Activated CD8-positive, alpha-beta T cell treated with anti-CD3 and anti-CD28 coated beads for 36 hours (primary cell): ENCODE measurements around the gene DCTN2. TPM values are rescaled to one million over a fixed set of nuclear protein-coding genes. Genes with fewer than 3 reads are reported as not detected.

Experiments
- ATAC-seq: fragments of 200-7000 bp; cut with Tn5 transposase; one replicate; pipeline ENCODE4 v1.10.0; 2021; ENCODE audit warnings: mild to moderate bottlenecking, moderate library complexity
- CTCF ChIA-PET: fragments of 350-600 bp; sonication (Branson Sonifier 250); formaldehyde crosslinking; loops from one replicate; lab custom pipeline; 2021; ENCODE audit warnings: antibody characterized with exemption; lab: Charles Lee
- POLR2A ChIA-PET: fragments of 350-600 bp; sonication (Branson Sonifier 250); formaldehyde crosslinking; loops from one replicate; lab custom pipeline; 2021; ENCODE audit warnings: antibody characterized with exemption; lab: Charles Lee
- DNase-seq: peaks from one replicate; pipeline ENCODE4 v3.0.0-alpha.2; 2020
- H3K27ac Mint-ChIP-seq: one replicate; pipeline ENCODE4 v1.8.0; 2021; ENCODE audit warnings: mild to moderate bottlenecking, mixed read lengths
- H3K27me3 Mint-ChIP-seq: one replicate; pipeline ENCODE4 v1.8.0; 2021; ENCODE audit warnings: mixed read lengths
- H3K36me3 Mint-ChIP-seq: one replicate; pipeline ENCODE4 v1.8.0; 2021; ENCODE audit warnings: low read depth, mixed read lengths
- H3K4me1 Mint-ChIP-seq: one replicate; pipeline ENCODE4 v1.8.0; 2021; ENCODE audit warnings: low read depth, mixed read lengths
- H3K4me3 Mint-ChIP-seq: one replicate; pipeline ENCODE4 v1.8.0; 2021; ENCODE audit warnings: mild to moderate bottlenecking, moderate library complexity, mixed read lengths
- H3K9me3 Mint-ChIP-seq: one replicate; pipeline ENCODE4 v1.8.0; 2021; ENCODE audit warnings: mixed read lengths
- intact Hi-C: fragments of 100-400 bp; cut with micrococcal nuclease; formaldehyde crosslinking; loops from one replicate; pipeline ENCODE4 v1.10.0; 2022
- total RNA-seq, 2 experiments: library from RNA; stranded (reverse); gene quantifications; one replicate each; pipeline ENCODE4 v1.2.3, GENCODE V29; 2021
- TF ChIP-seq, protein P1 (sequence below): fragments of 200-600 bp; IDR thresholded peaks from one replicate; pipeline ENCODE4 v1.8.0; 2022; ENCODE audit warnings: antibody characterized with exemption, mild to moderate bottlenecking

Gene DCTN2
- total RNA-seq, 2 experiments from 2014 or later: 66.2 to 68.6 TPM

DNA sequence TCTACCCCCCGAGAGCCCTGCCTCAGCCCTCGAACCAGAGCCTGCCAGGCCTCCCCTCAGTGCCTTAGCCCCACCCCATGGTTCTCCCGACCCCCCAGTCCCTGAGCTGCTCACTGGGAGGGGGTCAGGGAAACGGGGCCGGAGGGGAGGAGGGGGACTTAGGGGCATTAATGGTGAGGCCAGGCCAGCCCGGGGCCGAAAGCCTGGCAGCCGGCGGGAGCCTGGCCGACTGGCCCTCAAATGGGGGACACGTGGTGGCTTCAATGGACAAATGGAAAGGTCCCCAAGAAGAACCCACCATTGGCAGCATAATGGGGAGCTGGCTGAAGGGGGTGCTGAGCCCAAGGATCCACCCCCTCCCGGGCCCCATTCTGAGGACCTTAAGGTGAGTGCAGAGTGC lies 18.8 kb downstream of the DCTN2 start:
- H3K36me3 Mint-ChIP-seq: peaks cover 23% of the 10 kb centered on the region
- no peaks in the 10 kb centered on the region for H3K9me3 Mint-ChIP-seq
- H3K27me3 Mint-ChIP-seq: no peaks in the 10 kb centered on the region
- ChIA-PET POLR2A (interaction anchor here (6.9 kb wide), 1 partner anchor 12 kb away, joined by 46 read pairs; no protein-coding TSS in a partner anchor), CTCF (no interaction called here)
- DNase-seq (no peak), ATAC-seq (no peak)
- peaks cover 27% of the 10 kb centered on the region for H3K4me1 Mint-ChIP-seq
- TF ChIP-seq, protein P1, sequence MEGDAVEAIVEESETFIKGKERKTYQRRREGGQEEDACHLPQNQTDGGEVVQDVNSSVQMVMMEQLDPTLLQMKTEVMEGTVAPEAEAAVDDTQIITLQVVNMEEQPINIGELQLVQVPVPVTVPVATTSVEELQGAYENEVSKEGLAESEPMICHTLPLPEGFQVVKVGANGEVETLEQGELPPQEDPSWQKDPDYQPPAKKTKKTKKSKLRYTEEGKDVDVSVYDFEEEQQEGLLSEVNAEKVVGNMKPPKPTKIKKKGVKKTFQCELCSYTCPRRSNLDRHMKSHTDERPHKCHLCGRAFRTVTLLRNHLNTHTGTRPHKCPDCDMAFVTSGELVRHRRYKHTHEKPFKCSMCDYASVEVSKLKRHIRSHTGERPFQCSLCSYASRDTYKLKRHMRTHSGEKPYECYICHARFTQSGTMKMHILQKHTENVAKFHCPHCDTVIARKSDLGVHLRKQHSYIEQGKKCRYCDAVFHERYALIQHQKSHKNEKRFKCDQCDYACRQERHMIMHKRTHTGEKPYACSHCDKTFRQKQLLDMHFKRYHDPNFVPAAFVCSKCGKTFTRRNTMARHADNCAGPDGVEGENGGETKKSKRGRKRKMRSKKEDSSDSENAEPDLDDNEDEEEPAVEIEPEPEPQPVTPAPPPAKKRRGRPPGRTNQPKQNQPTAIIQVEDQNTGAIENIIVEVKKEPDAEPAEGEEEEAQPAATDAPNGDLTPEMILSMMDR: no peak
- H3K4me3 Mint-ChIP-seq: no peak overlapping the region
- no peak overlapping the region for H3K27ac Mint-ChIP-seq
- intact Hi-C loops: no loop called here

DNA sequence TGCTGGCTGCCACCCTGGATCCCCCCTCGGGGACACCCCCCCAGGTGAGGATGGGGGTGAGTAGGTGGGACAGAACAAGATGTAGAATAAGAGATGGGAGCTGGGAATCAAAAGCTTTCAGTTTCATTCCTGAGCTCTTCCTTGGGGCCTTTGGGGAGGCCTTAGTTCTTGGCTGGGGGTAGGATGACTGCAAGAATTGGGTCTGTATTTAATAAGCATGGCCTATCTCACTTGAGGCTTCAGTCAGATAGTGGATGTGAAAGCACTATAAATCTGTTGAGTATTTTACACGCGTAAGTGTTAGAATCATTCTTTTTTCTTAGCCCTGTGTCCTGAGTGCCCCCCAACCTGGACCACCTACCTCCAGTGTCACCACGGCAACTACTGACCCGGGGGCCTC lies 19.8 kb downstream of the DCTN2 start:
- Mint-ChIP-seq H3K4me3 (no peak overlapping the region), H3K27ac (peak overlapping the region; percentile 46), H3K27me3 (no peaks in the 10 kb centered on the region), H3K4me1 (peaks cover 29% of the 10 kb centered on the region), H3K9me3 (no peaks in the 10 kb centered on the region), H3K36me3 (peaks cover 23% of the 10 kb centered on the region)
- TF ChIP-seq, protein P1: no peak
- ATAC-seq: no peak
- DNase-seq: no peak
- intact Hi-C loops: no loop called here
- CTCF ChIA-PET: no interaction called here
- POLR2A ChIA-PET: interaction anchor here (0.7 to 6.9 kb wide), 5 partner anchors 10 to 1260 kb away, joined by 3 to 46 read pairs (median 4); partner anchors contain the start of genes ARHGAP9 and DCTN2

DNA sequence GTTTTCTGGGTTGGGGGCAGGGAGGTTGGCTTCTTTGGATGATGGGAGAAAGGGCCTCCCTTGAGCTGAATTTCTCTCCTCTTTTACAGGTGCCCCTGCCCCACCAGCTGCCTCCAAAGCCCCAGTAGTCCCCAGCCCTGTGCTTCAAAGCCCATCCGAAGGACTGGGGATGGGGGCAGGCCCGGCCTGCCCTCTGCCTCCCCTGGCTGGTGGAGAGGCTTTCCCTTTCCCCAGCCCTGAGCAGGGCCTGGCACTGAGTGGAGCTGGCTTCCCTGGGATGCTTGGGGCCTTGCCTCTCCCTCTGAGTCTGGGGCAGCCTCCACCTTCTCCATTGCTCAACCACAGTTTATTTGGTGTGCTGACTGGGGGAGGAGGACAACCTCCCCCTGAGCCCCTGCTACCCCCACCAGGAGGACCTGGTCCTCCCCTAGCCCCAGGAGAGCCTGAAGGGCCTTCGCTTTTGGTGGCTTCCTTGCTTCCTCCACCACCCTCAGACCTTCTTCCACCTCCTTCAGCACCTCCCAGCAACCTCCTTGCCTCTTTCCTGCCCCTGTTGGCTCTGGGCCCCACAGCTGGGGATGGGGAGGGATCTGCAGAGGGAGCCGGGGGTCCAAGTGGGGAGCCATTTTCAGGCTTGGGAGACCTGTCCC lies 20.4 kb downstream of the DCTN2 start:
- Mint-ChIP-seq H3K27ac (peak overlapping the region; percentile 46), H3K4me1 (peaks cover 34% of the 10 kb centered on the region), H3K36me3 (peaks cover 23% of the 10 kb centered on the region), H3K4me3 (no peak overlapping the region), H3K27me3 (no peaks in the 10 kb centered on the region), H3K9me3 (no peaks in the 10 kb centered on the region)
- ChIA-PET POLR2A (interaction anchor here (0.8 to 6.9 kb wide), 4 partner anchors 10 to 47 kb away, joined by 3 to 46 read pairs (median 5); partner anchors contain the start of genes ARHGAP9 and DCTN2), CTCF (no interaction called here)
- DNase-seq (no peak), ATAC-seq (no peak)
- intact Hi-C loops: no loop called here
- TF ChIP-seq, protein P1: no peak

DNA sequence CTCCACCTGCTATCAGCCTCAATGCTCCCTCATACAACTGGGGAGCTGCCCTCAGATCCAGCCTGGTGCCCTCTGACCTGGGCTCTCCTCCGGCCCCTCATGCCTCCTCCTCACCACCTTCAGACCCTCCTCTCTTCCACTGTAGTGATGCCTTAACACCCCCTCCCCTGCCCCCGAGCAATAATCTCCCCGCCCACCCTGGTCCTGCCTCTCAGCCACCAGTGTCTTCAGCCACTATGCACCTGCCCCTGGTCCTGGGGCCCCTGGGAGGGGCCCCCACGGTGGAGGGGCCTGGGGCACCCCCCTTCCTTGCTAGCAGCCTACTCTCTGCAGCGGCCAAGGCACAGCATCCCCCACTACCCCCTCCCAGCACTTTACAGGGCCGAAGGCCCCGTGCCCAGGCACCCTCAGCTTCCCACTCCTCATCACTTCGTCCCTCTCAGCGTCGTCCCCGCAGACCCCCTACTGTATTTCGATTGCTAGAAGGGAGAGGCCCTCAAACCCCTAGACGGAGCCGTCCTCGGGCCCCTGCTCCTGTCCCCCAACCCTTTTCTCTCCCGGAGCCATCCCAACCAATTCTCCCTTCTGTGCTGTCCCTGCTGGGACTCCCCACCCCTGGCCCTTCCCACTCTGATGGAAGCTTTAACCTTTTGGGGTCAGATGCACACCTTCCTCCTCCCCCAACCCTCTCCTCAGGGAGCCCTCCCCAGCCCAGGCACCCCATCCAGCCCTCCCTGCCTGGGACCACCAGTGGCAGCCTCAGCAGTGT lies 21.2 kb downstream of the DCTN2 start:
- POLR2A ChIA-PET: interaction anchor here (0.6 to 6.9 kb wide), 4 partner anchors 9 to 45 kb away, joined by 3 to 46 read pairs (median 9); partner anchors contain the start of gene DCTN2
- peak overlapping the region; percentile 57 for H3K27ac Mint-ChIP-seq
- CTCF ChIA-PET: interaction anchor here (0.6 to 2.3 kb wide), 4 partner anchors 8 to 67 kb away, joined by 3 to 14 read pairs (median 3); no protein-coding TSS in a partner anchor

More for the DNA sequence above, 21.2 kb downstream of the DCTN2 start:
- Mint-ChIP-seq H3K4me3 (no peak overlapping the region), H3K4me1 (peaks cover 42% of the 10 kb centered on the region), H3K27me3 (no peaks in the 10 kb centered on the region), H3K9me3 (no peaks in the 10 kb centered on the region), H3K36me3 (peaks cover 23% of the 10 kb centered on the region)
- intact Hi-C loops: no loop called here
- no peak for ATAC-seq
- DNase-seq: no peak
- TF ChIP-seq, protein P1: no peak
